ENCODE data around the gene SART3. TPM values are rescaled to one million over a fixed set of nuclear protein-coding genes. Genes with fewer than 3 reads are reported as not detected.

The SART3 gene
- total and polyA plus RNA-seq, 10 donors: 13.1 to 118 (median 64.9) TPM

DNA sequence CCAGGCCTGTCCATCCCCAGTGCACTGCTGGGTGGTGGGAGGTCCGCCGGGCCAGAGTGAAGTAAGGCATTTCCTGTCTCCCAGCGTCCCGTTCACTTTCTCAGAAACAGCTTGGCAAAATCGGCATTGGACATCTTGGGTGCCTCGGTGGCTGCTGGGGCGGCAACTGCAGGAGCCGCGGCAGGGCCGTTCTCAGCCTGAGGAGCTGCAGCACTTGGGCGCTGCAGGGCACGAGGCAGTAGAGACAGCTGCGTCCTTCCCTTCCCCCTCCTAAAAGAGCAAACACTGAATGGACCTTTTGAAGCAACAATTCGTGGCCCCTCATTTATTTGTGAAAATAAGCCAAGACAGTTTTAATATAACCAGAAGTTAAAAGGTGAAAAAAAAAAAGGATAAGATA is 37.6 kb downstream of the SART3 start:
- H3K4me3 ChIP-seq: no peak overlapping the region
- no peak overlapping the region for H3K27ac ChIP-seq
- H3K36me3 ChIP-seq: peaks cover 6 to 100% (median 98%) of the 10 kb centered on the region in 6 donors
- H3K27me3 ChIP-seq (replicated peaks in 1 of 7): no peaks in the 10 kb centered on the region
- WGBS, 5 donors: 88 to 93% (median 90%) methylated on average over 14 of the region's 14 CpGs
- H3K4me1 ChIP-seq: no peaks in the 10 kb centered on the region
- H3K9me3 ChIP-seq: no peaks in the 10 kb centered on the region
- DNase-seq: no peak
- intact Hi-C loops (cut with DNase I; ENCODE audit: low total_unique reads): no loop called here
- TF ChIP-seq POLR2AphosphoS5 (IDR thresholded peaks at IDR 0.05): peak in 1 of 3 donors; percentile 43
- TF ChIP-seq, protein P1, sequence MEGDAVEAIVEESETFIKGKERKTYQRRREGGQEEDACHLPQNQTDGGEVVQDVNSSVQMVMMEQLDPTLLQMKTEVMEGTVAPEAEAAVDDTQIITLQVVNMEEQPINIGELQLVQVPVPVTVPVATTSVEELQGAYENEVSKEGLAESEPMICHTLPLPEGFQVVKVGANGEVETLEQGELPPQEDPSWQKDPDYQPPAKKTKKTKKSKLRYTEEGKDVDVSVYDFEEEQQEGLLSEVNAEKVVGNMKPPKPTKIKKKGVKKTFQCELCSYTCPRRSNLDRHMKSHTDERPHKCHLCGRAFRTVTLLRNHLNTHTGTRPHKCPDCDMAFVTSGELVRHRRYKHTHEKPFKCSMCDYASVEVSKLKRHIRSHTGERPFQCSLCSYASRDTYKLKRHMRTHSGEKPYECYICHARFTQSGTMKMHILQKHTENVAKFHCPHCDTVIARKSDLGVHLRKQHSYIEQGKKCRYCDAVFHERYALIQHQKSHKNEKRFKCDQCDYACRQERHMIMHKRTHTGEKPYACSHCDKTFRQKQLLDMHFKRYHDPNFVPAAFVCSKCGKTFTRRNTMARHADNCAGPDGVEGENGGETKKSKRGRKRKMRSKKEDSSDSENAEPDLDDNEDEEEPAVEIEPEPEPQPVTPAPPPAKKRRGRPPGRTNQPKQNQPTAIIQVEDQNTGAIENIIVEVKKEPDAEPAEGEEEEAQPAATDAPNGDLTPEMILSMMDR (IDR thresholded peaks at IDR 0.05 in 8 of 11, conservative IDR thresholded peaks at IDR 0.05 in 3 of 11): no peak

DNA sequence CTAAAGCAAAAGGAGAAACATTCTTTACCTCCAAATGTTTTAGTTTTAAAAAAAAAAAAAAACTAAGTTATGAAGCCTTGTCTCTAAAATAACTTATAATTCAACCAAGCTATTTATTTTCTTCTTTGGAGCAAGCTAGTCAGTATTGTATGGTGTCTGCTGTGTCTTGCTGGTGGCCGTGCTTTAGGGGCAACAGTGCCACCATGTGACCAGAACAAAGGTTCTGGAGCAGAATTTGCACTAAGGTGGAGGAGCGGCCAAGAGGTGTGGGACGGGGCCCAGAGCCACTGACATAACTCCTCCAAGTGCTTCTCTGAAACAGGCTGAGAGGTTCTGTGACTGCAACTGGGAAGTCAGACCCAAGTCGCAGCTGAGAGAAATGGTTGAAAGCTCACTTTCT is 41.4 kb downstream of the SART3 start:
- Histone ChIP-seq H3K4me1 (peaks cover 6 to 28% (median 14%) of the 10 kb centered on the region in 6 donors), H3K36me3 (peaks cover 2 to 78% (median 70%) of the 10 kb centered on the region in 6 donors), H3K4me3 (no peak overlapping the region), H3K27ac (no peak overlapping the region), H3K27me3 (replicated peaks in 1 of 7) (no peaks in the 10 kb centered on the region), H3K9me3 (no peaks in the 10 kb centered on the region)
- no peak for DNase-seq
- intact Hi-C loops (cut with DNase I; ENCODE audit: low total_unique reads): no loop called here
- WGBS, 5 donors: 68 to 78% (median 72%) methylated on average over 4 of the region's 4 CpGs
- TF ChIP-seq POLR2AphosphoS5 (IDR thresholded peaks at IDR 0.05) (no peak), POLR2A (IDR thresholded peaks at IDR 0.05) (no peak)
- TF ChIP-seq, protein P1 (IDR thresholded peaks at IDR 0.05 in 8 of 11, conservative IDR thresholded peaks at IDR 0.05 in 3 of 11): no peak

DNA sequence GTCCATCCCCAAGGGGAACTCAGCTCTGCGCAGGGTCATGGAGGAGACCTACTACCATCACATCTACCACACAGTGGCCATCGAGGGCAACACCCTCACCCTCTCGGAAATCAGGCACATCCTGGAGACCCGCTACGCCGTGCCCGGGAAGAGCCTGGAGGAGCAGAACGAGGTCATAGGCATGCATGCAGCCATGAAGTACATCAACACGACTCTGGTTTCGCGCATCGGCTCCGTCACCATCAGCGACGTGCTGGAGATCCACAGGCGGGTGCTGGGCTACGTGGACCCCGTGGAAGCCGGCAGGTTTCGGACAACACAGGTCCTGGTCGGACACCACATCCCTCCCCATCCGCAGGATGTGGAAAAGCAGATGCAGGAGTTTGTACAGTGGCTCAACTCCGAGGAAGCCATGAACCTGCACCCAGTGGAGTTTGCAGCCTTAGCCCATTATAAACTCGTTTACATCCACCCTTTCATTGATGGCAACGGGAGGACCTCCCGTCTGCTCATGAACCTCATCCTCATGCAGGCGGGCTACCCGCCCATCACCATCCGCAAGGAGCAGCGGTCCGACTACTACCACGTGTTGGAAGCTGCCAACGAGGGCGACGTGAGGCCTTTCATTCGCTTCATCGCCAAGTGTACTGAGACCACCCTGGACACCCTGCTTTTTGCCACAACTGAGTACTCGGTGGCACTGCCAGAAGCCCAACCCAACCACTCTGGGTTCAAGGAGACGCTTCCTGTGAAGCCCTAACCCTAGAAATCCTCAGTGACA is 42.1 kb downstream of the SART3 start:
- no peaks in the 10 kb centered on the region for H3K27me3 ChIP-seq (replicated peaks in 1 of 7)
- no peak overlapping the region for H3K4me3 ChIP-seq
- WGBS, 5 donors: 92 to 96% (median 94%) methylated on average over 34 to 39 of the region's 39 CpGs
- H3K9me3 ChIP-seq: no peaks in the 10 kb centered on the region
- H3K36me3 ChIP-seq: peaks cover under 1 to 72% (median 64%) of the 10 kb centered on the region in 6 donors
- no peak for DNase-seq
- H3K4me1 ChIP-seq: peaks cover 8 to 35% (median 16%) of the 10 kb centered on the region in 6 donors
- no peak overlapping the region for H3K27ac ChIP-seq
- intact Hi-C loops (cut with DNase I; ENCODE audit: low total_unique reads): no loop called here
- no peak for TF ChIP-seq POLR2A (IDR thresholded peaks at IDR 0.05)
- peak; percentile 5 to 59 (median 47) for TF ChIP-seq POLR2AphosphoS5 (IDR thresholded peaks at IDR 0.05)

DNA sequence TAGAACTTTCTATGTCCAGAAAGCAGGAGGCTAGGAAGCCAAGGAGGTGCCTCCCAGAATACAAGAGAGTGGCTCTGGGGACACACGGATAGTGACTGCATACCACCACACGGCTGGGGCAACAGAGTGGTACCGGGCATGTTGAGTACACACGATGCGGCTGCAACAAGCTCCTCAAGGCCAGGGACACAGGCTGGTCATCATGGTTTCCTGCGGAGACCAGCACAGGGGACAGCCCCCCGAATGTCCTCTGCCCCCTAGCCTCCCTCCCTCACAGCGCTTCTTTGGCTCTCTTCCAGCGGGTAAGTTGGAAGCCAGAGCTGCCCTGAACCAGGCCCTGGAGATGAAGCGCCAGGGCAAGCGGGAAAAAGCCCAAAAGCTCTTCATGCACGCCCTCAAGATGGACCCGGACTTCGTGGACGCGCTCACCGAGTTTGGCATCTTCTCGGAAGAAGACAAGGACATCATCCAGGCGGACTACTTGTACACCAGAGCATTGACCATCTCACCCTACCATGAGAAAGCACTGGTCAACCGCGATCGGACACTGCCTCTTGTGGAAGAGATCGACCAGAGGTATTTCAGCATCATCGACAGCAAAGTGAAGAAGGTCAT is 42.8 kb downstream of the SART3 start:
- no peak overlapping the region for H3K4me3 ChIP-seq
- no peak overlapping the region for H3K27ac ChIP-seq
- H3K36me3 ChIP-seq: peaks cover 0 to 65% (median 57%) of the 10 kb centered on the region in 6 donors
- no peaks in the 10 kb centered on the region for H3K27me3 ChIP-seq (replicated peaks in 1 of 7)
- intact Hi-C loops (cut with DNase I; ENCODE audit: low total_unique reads): no loop called here
- 94 to 97% (median 95%) methylated on average over 21 to 24 of the region's 24 CpGs for WGBS, 5 donors
- H3K4me1 ChIP-seq: peaks cover 8 to 35% (median 16%) of the 10 kb centered on the region in 6 donors
- no peaks in the 10 kb centered on the region for H3K9me3 ChIP-seq
- DNase-seq: no peak
- TF ChIP-seq POLR2AphosphoS5 (IDR thresholded peaks at IDR 0.05): peak in 1 of 3 donors; percentile 13
- TF ChIP-seq, protein P1 (IDR thresholded peaks at IDR 0.05 in 8 of 11, conservative IDR thresholded peaks at IDR 0.05 in 3 of 11): no peak
